NOMO-1 treated with DMSO at 0.1 percent for 48 hours (cell line): ENCODE results near the gene P4HA1.
A peak's percentile ranks its signal among the peaks of the same experiment; 100 is the strongest.
"Not testable (repeated sequence)": the region's sequence is repeated elsewhere in the genome, so short reads cannot be mapped to it uniquely, and the experiment has no call there.

Source experiments
- DNase-seq: peaks from one replicate; lab custom pipeline; 2025; ENCODE audit not compliant: unreplicated experiment; lab: John Stamatoyannopoulos, UW

The P4HA1 gene

GRCh38 chr10:73096449-73097304 is at the start of gene P4HA1:
TSS of gene P4HA1 (minus strand) at chr10:73096866. CDS start at chr10:73074883, 21,983 bp downstream.
- peak; percentile 96 for DNase-seq

- no peak for DNase-seq
Observed at GRCh38 chr10:73141603-73142002, 44.9 kb upstream of the P4HA1 start.

DNA sequence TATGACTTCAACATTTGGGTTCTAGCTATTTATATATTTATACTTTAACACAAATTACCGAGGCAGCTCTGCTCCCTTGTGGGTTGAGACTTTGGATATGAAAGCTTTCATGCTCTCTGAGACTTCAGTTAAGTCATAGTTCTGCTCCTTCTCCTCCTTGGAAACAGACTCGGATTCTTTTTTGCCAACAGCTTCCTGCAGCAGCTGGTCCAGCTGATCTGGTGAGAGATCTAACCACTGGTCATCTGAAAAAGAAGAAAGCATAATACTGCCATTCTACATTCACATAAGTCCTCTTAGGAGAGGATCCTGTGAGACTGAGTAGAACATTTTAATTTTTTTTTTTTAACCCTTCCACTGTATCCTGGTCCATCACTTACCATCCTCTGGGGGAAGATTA is 42.6 kb upstream of the P4HA1 start:
- no peak for DNase-seq

DNA sequence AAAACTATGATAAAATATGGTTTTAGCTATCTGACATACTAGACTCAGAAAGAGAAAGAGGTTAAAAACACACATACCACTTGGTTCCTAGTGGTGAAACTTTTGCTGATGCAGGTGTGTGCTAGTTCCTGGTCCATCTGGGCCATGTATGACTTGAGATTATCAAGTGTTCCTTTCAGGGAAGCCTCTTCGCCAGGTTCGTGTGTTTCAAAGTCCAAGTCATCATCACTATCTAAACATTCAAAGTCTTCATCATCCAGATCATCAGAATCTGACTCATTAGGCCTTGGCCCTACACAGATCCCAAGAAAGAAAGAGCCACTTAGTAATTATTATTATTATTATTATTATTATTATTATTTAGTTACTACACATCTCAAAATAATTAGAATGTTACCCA is 40.0 kb upstream of the P4HA1 start:
- no peak for DNase-seq

DNA sequence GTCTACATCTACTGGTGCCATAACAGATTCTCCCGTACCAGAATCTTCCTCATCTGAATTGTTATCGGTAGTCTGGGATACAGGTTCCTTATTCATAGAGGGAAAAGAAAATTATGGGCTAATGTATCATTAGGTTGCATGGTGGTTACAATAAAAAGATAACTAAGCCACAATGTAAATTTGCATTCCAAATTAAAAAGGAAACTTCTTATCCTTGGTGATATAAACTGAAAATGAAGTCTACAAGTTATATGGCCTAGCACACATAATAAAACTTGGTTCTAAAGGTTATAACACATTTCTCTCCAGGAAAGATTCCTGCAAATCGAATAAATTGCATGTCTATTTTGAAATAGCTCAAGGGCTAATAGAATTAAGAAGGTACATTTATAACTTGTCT is 38.1 kb upstream of the P4HA1 start:
- DNase-seq = no peak

DNA sequence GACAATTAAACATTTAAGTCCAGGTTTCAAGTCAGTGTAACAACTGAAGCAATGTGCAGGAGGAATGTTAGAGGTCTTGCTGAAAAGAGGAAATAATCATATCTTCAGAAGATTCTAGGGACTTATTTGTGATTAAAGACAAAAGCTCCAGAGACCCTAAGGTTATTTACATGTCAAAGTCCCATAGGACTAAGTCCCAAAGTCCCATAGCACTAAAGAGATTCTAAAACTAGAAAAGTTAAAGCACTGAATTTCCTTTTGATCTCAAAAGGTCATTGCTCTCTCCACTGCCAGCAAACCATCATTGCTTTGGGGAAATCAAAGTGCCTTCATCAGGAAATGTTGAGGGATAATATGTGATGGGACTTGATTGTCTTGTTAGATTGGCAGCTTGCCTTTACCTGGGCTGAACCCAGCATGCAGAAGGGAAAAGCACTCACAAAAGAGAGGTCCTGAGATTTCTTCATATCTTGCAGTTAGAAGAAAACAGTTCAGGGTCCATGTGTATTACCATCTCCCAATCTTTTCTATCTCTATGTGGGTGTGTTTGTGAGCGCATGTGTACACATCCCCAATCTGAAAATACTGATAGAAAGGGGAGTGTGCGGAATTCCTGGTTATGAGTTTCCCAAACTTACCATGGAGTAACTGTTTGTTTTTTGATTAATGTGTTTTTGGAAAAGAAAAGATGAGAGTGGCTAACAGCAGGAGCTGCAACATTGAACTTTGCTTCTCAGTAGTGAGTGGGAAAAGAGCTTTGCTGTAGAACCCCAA is 35.4 kb upstream of the P4HA1 start:
- no peak for DNase-seq

DNA sequence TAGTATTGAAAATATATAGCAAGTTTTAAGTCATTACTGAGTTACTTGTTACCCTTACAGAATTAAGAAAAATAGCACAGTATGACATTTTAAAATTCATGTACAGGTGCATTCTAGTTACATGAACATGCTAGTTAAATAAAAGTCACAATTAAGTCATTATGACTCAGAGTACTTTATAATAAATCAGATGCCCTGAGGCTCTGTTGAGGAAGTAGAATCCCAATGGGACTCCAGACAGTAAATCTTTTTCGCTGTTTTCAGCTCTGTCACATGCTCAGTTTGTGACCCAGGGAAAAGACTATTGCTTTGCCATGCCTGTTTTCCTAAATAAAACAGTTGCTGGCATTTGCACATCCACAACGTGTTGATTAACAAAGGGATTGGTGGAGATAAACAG is 34.6 kb upstream of the P4HA1 start:
- no peak for DNase-seq

DNA sequence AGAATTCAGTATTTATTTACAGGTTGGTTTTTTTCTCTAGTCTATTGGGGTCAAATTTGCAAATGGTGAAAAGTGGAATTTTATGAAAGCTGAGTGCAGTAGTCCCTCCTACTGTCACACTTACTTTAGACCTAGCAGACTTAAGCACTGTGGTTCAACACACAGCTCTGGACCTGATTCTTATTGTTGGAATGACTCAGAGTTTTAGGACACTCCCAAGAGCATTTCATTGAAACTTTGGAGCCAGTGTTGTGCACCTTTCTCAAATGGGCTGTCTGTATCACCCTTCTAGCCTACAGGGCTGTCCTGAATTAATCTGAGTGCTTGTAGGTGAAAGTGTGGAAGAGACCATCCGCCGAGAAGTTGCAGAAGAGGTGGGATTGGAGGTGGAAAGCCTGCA is 29.7 kb upstream of the P4HA1 start:
- DNase-seq = no peak

DNA sequence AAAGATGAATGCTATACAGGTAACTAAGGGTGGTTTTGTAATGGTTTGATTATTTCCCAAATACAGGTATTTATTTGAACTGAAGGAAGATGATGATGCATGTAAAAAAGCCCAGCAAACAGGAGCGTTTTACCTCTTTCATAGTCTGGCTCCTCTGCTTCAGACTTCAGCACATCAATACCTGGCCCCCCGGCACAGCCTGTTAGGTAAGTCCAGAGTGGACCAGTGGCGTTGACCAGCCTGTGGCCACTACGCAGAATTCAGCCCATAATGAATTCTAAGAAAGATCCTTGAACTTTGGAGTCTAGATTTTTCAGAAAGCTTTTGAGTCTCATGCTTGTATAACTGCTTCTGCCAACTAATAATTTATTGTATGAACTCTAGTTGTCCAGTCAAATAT is 23.3 kb upstream of the P4HA1 start:
- no peak for DNase-seq

GRCh38 chr10:73119457-73119856 is 22.8 kb upstream of the P4HA1 start:
- DNase-seq = no peak

- DNase-seq = no peak
Observed at GRCh38 chr10:73117976-73118743, 21.5 kb upstream of the P4HA1 start.

DNA sequence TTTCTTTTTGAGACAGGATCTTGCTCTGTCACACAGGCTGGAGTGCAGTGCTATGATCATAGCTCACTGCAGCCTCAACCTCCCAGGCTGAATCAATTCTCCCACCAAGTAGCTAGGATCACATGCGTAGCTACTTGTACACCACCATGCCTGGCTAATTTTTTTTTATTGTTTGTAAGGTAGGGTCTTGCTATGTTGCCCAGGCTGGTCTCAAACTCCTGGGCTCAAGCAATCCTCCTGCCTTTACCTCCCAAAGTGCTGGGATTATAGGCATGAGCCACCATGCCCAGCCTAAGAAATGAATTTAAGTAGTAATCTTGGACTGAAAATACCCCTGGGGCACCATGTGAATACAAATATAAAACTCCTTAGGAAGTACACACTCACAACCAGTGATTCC is 19.4 kb upstream of the P4HA1 start:
- no peak for DNase-seq

- no peak for DNase-seq
Observed at GRCh38 chr10:73113551-73113950, 16.9 kb upstream of the P4HA1 start.

GRCh38 chr10:73112032-73112431 is 15.4 kb upstream of the P4HA1 start:
- not testable (repeated sequence) for DNase-seq

DNA sequence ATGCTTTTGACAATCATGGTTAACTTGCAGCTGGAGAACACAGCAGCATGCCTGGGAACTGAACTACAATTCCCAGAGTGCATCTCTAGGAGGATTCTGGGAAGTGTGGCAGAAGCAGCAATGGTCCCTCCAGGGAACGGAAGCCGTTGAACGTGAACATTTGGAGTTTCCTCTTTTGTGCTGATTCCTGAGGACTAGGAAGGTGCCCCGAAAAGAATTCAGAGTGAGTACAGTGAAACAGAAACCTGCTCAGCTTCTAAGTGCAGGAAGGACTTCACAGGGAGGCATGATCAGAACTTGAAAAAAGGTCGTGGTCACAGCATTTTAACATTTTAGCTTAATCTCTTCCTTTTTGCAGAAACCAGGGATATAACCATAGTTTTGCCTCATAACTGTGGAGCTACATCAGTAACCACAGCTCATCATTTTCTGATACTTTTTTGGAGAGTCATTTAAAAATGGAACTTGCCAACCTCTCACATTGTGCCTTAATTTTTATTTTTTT is 13.7 kb upstream of the P4HA1 start, which contains the start of gene NUDT13:
TSS of gene NUDT13 (plus strand) at position 111 of the 505 bp plus-strand sequence. CDS start 3,911 bp downstream, outside the sequence.
- peak; percentile 91 for DNase-seq

DNA sequence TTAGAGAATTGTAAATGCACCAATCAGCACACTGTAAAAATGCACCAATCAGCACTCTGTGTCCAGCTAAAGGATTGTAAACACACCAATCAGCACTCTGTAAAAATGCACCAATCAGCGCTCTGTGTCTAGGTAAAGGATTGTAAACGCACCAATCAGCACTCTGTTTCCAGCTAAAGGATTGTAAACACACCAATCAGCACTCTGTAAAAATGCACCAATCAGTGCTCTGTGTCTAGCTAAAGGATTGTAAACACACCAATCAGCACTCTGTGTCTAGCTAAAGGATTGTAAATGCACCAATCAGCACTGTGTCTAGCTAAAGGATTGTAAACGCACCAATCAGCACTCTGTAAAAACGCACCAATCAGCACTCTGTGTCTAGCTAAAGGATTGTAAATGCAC is 12.6 kb upstream of the P4HA1 start:
- not testable (repeated sequence) for DNase-seq

DNA sequence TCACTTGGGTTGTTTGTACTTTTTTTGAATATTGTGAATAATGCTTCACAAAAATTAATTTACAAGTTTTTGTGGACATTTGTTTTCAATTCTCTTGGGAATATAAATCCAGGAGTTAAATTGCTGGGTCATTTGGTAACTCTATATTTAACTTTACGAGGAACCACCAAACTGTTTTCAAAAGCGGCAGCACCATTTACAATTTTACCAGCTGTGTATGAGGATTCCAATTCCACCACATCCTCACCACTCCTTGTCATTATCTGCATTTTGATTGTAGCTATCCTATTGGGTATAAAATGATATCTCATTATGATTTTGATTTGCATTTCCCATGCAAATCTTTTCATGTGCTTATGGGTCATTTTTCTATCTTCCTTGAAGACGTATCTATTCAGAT is 9.6 kb upstream of the P4HA1 start:
- DNase-seq = no peak

- no peak for DNase-seq
Observed at GRCh38 chr10:73099141-73099540, 2.5 kb upstream of the P4HA1 start.

- no peak for DNase-seq
Observed at GRCh38 chr10:73097305-73097670, 622 bp upstream of the P4HA1 start.

DNA sequence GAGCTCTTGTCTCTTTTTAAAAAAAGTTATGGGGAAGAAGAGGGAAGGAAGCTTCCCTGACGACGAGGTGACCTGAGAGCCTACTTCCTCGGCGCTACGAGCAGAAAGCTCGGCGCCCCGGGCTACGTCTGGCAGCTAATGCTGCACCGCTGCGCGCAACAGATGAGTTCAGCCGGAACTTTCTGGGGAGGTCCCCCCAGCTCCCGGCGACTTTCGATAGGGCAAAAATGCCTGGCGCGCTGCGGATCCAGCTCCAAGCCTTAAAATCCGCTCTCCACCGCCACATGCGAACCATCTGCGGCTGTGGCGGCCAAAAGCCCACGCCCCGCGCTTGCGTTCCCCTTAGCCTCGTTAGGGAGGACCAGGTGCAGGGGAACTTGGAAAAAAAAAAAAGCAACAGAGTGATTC is 621 bp downstream of the P4HA1 start:
- DNase-seq = peak; percentile 64

GRCh38 chr10:73095481-73096021 is 1.1 kb downstream of the P4HA1 start:
- DNase-seq = peak; percentile 56
